Measurements from ENCODE around the gene RNGTT.

GRCh38 chr6:88970301-88970700 lies 6.9 kb upstream of the RNGTT start:
- TF ChIP-seq POLR2AphosphoS5 (IDR thresholded peaks at IDR 0.05; ENCODE audit: low read depth, low read length): no peak
- TF ChIP-seq POLR2A (IDR thresholded peaks at IDR 0.05; ENCODE audit: low read depth, low read length): no peak
- TF ChIP-seq SPI1 (IDR thresholded peaks at IDR 0.05; ENCODE audit: low read depth, low read length): no peak

Data from GM12891 (cell line).